GM21825 (cell line): ENCODE results near the gene SOX18.

Experiments
- ATAC-seq: cut with Tn5 transposase; IDR thresholded peaks from one replicate; pipeline ENCODE4 v1.9.1; 2021; ENCODE audit warnings: mild to moderate bottlenecking, moderate library complexity; ENCODE audit not compliant: unreplicated experiment

Gene SOX18

GRCh38 chr20:64069209-64069613, 19.8 kb upstream of the SOX18 start:
- no peak for ATAC-seq

- no peak for ATAC-seq
These were observed 19.2 kb upstream of the SOX18 start for GRCh38 chr20:64068386-64069208.

- ATAC-seq, result no peak
These were observed 18.4 kb upstream of the SOX18 start for GRCh38 chr20:64067733-64068307.

- no peak for ATAC-seq
These were observed 17.7 kb upstream of the SOX18 start for GRCh38 chr20:64067005-64067632.

- ATAC-seq, result peak; percentile 42
These were observed 16.5 kb upstream of the SOX18 start for GRCh38 chr20:64065974-64066343.

GRCh38 chr20:64065062-64065973, 15.9 kb upstream of the SOX18 start:
- ATAC-seq, result no peak

GRCh38 chr20:64064145-64064698, 14.8 kb upstream of the SOX18 start:
- no peak for ATAC-seq

GRCh38 chr20:64063389-64064144, 14.1 kb upstream of the SOX18 start:
- ATAC-seq, result no peak

GRCh38 chr20:64062596-64063388, 13.4 kb upstream of the SOX18 start, which contains the start of gene TCEA2:
Gene TCEA2, plus strand, starts transcription at chr20:64063198. Its CDS starts 115 bp downstream, at chr20:64063313.
- peak; percentile 66 for ATAC-seq

GRCh38 chr20:64062276-64062595, 12.8 kb upstream of the SOX18 start:
- ATAC-seq, result no peak

- ATAC-seq, result no peak
These were observed 9.1 kb upstream of the SOX18 start for GRCh38 chr20:64058536-64058935.

GRCh38 chr20:64057628-64058498, 8.4 kb upstream of the SOX18 start:
- peak; percentile 38 for ATAC-seq

- no peak for ATAC-seq
These were observed 7.6 kb upstream of the SOX18 start for GRCh38 chr20:64056889-64057627.

GRCh38 chr20:64056639-64056888, 7.1 kb upstream of the SOX18 start:
- ATAC-seq, result no peak

GRCh38 chr20:64055893-64056638, 6.6 kb upstream of the SOX18 start:
- ATAC-seq, result no peak

- no peak for ATAC-seq
These were observed 6.0 kb upstream of the SOX18 start for GRCh38 chr20:64055396-64055892.
